HG02981 (cell line): ENCODE results near the gene TTLL9.

Experiments used
- ATAC-seq: cut with Tn5 transposase; IDR thresholded peaks from one replicate; pipeline ENCODE4 v1.9.1; 2021; ENCODE audit warnings: mild to moderate bottlenecking, moderate library complexity; ENCODE audit not compliant: unreplicated experiment

Gene TTLL9

DNA sequence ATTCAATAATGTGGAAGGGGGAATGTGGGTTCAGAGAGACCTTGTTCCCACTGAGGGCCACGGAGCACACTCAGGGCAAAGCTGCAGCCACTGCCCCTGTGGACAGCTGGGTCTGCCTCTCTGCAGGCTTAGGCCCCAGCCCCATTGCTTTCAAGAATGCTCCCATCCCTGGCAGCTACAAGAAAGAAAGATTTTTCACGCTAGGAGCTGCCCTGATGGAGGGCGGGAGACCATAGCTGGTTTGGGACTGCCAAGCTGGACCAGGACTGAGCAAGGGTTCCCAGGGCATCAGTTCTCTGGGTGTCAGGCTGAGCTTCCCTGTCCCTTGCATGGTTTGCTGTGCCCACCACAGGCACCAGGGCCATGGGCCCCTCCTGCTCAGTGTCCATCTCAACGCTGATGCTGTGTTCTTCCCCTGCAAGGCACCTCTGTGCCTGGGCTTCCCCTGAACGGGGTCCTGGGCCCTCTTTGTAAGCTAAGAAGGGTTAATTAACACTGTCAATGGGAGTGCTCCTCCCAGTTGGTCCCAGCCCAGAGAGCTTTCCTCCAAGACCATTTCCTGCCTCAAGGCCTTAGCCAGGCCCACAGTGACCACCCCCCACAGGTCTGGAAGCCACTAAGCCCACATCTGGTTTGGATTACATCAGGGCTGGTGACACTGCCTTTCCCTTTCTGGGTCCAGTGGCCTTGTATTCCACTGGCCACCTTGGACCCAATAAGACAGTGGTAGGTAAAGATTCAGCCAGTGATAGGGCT is 33.4 kb upstream of the TTLL9 start:
- ATAC-seq = no peak

DNA sequence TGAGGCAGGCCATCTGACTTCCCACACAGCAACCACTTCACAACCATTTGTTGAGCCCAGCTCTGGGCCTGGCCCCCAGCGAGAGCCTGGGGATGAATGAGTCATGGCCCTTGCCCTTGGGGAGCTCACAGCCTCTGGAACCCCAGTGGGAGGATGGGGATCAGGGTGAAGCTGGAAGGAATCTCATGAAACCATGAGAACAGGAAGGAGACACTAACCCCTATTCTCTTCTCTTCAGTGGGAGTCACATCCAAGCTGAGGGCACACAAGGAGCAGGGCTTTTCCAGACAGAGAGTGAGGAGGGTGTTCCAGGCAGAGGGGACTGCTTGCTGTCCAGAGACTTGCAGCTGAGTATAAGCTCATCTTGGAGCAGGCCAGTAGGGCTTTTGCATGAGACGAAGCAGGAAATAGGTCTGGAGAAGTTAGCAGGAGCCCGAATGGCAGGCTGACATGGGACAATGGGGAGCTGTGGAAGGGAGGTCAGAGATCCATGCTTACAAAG is 32.5 kb upstream of the TTLL9 start:
- no peak for ATAC-seq

DNA sequence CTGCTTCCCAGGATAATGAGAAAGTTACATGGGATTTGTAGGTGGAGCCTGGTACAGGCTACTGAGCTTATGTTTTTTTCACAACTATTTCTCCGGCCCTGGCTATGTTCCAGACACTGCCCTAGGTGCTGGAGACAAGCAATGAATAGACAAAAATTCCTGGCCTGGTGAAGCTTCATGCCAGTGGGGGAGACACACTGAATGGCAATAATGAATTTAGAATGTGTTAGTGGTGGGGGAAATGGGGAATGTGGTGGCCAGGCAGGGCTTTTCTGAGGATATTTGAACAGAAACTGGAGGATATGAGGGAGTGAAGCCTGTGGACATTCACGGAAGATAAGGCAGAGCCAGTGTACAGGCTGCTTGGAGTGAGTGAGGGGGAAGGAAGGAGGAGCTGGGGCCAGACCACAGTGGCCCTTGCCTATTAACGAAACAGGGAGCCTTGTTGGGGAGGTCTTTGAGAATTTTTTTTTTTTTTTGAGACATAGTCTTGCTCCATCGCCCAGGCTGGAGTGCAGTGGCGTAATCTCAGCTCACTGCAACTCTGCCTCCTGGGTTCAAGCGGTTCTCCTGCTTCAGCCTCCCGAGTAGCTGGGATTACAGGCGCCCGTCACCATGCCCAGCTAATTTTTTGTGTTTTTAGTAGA is 31.7 kb upstream of the TTLL9 start:
- ATAC-seq = no peak

DNA sequence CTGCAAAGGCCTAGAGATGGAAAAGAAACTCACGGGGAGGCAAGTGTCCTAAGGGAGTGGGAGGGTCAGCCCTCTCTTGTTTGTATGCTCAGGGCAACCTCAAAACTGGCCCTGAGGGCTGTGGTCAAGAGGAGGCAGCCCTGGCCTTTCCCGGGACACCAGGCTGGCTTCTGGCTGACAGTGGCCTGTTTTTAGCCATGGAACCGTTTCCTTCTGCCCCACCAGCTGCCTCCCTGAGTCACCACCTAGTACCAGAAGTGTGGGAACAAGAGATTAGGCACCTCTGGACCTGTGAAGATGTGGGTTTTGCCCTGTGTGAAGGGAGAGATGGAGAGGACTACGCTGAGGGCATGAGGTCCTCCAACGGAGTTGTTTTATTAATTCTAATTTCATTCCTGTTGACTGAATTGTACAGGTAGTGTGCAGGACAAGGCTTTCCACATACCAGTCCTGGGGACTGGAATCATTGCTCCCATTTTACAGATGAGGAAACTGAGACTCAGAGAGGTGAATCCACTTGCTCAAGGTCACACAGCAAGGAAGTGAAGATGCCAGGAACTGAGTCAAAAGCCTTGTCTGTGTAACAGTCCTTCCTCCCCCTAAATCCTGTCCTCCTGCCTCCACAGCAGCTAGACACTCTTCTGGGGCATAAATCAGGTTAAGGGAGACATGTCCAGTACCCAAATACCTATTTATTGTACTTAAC is 30.5 kb upstream of the TTLL9 start:
- ATAC-seq = no peak

DNA sequence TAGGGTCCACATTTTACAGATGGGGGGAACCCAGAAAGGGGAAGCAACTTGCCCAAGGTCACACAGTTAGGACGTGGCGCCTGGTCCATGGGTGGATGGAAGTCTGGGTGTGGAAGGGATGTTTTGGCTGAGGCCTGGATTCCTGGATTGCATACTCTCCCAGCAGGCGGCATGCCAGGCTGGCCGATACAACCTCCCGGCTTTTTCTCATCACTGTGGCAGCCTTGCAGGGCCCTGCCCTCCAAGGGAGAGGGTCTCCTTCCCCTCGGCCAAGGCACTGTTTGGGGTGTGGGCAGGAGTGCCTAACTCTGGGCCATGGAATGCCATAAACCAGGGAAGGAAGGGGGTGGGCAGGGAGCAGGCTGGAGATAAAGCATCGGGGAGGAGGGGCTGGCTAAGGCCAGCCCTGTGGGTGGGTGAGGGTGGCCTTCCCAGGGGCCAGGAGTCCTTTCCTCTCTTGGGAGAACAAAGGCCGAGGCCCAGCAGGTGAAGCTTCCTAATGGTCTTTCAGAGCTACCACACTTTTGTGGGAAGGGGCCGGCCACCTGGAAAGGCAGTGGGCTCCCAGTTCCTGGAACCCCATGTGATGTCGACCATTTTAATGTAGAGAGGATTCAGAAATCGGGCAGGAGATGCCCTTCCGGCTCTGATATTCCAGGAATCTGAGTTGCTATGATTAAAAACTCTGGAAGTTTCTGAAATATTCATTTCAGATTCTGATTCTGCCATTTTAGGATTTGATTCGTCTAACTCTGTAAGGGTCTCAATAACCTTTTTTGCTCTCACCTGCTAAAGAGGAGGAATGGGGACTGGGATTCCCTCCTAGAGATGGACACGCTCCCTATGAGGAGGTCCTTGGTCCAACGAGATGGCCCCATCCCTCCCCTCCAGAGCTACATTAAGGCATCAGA is 29.3 kb upstream of the TTLL9 start:
- ATAC-seq = no peak

DNA sequence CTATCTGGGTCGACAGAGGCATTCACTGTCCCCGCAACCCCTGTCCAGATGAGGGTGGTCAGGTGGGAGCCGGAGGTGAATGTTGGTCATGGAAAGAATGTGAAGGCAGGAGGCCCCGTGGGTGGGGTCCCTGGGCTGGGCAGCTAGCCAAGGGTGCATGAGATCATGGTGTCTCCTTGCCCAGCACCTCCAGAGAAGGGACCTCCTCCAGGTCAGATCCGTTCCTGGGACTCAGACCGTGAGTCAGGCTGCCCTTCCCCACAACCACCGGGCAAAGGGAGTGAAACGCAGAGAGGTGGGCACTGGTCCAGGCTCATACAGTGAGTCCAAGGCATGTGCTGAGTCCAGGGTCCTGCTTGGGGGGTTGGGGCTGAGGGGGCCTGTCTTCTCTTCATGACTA is 28.5 kb upstream of the TTLL9 start:
- ATAC-seq = no peak

DNA sequence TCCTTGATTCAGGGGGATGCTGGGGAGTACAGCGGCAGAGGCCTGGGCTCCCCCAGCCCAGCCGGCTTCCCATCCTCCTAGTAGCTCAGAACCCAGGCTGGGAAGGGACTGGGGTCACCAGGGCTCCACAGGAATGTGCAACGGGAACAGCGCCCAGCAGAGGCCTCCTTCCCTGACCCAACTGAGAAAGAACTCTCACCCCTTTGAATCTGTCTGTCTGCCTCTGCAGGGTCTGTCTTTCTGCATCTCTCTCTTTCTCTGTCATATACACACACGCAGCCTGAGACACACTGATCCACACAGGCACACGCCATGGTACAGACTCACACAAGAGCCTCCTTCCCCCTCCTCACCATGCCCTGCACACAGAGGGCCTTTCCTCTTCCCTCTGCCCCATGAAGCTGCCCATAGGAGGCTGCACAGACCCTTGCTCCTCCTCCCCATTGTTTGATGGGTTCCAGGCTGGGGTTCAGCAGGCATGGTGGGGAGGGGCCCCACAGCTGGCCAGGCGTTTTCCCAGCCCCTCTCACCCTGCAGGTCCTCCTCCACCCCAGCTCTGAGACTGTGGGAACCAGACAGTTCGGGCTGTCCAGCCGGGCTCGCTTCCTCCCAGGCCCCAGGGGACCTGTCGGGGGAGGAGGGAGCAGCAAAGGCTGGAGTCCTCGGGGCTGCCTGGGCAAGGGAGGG is 27.8 kb upstream of the TTLL9 start:
- ATAC-seq = no peak

DNA sequence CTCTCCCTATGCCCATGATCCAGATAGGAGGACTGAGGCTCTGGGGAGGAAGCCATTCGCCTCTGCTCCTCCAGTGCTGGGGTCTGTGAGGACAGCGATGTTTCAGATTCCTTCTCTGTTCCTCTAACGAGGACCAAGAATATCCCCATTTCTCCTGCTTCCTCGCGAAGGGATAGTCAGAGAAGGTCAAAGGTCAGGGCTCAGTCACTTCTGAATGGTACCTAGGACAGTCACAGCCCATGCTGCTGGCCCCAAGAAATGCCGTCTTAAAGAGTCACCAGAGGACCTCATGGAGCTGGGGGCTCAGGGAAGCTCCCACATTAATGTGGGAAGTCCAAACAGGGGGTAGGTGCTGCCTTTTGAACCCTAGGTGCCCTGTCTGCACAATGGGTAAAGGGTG is 27.1 kb upstream of the TTLL9 start:
- ATAC-seq = no peak

DNA sequence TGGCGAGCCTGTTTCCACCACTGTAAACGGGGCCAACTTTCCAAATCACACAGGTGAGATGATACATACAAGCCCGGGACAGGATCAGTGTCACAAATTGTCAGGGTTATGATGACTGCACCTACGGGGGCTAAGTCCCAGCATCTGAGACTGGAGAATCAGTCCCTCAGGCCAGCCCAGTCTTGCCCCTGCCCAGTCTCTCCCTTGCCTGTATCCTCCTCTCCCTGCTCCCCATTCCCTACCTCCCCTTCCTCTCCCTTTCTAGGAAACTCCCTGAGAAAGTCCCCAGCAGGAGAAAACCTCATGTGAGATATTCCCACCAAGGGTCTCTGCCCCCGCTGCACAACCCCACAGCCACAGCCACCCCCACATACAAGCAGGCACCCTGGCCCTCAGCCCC is 26.6 kb upstream of the TTLL9 start:
- no peak for ATAC-seq

DNA sequence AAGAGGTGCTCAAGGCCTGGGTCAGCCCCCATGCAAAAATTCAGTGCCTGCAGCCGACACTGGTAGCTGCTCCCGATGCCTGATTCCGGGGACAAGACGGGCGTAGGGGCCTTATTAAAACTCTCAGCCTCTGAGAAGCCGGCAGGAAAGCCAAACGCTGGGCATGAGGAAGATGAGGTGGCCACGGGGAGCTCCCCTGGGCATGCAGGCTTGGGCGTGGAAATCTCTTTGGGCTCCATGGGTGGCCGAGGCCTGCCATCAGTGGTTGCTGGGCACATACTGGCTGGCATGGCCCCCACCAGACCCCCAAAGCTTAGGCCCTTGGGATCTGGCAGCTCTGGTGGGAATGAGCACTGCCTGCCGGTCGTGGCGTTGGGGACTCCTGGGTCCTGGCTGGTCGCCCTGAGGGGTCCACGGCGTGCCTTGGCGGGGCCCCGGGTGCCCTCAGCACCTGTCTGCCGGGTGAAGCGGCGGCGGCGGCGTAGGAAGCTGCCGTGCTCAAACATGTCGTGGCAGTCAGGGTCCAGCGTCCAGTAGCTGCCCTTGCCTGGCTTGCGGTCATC is 25.6 kb upstream of the TTLL9 start:
- ATAC-seq = no peak

DNA sequence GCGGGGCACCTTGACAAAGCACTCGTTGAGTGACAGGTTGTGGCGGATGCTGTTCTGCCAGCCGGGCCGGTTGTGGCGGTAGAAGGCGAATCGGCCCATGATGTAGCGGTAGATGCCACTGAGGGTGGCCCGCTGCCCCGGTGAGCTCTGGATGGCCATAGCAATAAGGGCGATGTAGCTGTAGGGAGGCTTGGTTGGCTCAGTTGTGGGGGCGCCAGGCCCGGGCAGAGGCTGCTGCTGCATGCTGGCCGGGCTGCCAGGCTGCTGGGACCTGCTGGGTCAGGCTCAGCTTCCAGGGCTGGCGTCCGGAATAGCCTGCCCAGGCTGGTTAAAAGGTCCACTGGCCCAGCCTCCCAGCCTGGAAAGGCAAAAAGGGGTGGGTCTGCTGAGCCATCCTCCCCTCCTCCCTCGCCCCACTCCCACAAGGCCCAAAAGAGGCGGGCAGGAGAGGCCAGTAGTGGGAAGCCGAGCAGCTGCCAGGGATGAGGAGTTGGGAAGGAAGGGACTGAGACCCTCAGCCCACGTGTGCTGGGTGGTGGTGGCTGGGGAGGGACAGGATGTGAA is 25.1 kb upstream of the TTLL9 start, which contains the start of gene FOXS1:
Gene FOXS1 (minus strand): TSS at position 305 of the 564 bp plus-strand sequence. CDS start 62 bp downstream, at position 243.
- no peak for ATAC-seq

DNA sequence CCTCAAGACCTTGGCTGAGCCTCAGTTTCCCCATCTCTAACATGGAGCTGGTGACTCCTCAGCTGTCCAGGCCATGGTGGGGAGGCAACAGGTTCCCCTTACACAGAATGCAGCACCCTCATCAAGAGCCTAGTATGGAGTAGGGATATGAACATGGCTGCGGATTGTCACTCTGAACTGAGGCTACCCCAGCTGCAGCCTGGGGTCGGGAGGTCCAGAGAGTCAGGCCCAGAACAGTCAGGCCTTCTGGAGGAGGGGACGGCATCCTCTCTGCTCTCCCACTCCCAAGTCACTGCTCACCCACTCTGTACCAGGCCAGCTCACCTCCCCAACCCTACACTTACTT is 23.7 kb upstream of the TTLL9 start:
- no peak for ATAC-seq

DNA sequence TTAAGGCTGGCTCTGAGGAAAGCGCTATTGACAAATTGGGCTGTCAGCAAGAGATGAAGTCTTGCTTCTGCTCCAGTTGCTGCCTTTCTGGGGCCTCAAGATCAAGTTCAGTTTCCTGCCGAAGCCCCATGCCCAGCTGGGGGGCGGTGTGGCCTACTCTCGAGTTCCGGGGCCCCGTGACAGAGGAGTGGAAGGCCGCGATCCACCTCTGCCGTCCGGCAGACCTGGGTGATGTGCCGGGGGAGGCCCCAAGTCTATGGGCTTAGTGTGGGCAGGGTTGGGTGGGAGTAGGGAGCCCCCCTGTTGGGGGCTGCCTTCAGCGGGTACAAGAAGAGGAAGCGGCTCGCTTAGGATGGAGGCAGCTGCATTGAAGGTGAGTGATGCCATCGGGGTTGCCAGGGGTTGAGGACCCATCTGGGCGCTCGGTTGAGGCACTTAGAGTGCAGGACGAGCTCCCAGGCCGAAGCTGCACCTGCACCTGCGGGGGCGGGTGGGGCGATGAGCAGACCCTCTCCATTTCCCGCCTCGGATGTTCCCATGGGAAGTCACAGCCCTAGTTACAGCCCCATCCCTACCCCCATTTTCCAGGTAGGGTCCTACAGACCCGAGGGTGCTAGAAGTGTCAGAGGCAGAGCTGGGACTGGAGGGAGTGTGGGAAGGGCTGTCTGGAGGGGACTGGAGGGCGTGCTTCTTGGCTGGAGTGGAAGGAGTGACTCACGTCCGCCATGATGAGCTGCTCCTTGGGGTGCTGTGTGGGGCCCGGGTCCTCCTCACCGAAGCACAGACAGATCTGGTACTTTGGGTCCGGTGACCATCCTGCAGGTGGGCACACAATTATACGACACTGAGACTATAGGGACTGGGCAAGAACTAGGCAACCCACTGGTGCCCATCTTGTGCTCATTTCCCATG is 22.1 kb upstream of the TTLL9 start:
- ATAC-seq = no peak

DNA sequence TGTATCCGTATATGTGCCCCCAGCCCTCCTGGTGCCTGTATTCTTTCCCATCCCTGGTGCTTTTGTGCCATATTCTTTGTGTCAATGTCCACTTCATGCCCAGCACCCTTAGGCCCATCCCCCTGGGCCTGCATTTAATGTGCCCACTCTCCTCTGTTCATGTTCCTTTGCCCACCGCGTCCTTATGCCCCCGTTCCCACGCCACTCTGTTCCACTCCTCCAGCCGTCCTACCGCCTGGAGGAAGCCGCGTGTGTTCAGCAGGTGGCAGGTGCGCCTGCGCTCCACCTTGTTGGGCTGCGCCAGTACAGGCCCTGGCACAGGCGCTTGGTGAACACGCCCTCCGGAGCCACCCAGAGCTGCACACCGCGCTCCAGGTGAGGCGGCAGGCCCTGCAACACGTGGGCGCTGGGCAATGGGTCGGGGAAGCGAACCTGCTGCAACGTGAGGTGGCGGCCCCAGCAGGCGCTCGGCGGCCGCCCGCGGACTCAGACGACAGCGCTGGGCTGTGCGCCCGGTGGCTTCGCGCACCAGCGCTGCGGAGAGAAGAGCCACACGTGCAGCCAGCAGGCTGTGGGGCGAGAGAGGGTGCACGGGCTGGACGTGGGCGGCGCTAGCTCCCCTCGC is 21.0 kb upstream of the TTLL9 start:
- ATAC-seq = no peak

DNA sequence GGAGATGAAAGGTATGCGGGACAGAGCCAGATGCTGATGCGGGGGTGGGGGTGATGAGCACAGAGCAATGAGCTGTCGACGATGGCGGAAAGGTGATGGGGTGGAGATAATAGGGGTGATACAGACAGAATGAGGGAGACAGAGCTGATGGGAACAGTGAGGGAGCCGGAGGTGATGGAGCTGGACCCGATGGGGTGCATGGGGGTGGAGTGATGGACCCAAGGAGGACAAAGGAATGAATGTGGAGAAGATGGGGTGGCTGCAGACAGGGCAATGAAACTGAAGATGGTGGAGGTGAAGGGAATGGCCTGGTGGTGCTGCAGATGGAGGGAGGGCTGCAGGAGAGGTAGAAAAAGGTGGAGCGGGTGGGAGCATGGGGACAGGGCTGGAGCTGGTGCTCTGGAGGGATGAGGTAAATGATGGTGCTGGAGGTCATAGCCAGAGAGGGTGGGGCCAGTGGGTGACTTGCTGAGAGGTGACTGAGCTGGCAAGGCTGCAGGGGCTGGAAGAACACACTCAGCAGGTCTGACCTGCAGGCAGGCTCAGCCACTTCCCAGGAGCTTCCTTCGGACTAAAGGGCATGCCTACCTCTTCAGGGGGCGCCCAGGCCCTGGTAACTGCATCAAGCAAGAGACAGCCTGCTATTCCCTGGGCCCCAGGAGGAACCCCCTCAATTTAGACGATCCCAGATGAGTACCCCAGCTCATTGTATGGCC is 19.0 kb upstream of the TTLL9 start:
- ATAC-seq = no peak

DNA sequence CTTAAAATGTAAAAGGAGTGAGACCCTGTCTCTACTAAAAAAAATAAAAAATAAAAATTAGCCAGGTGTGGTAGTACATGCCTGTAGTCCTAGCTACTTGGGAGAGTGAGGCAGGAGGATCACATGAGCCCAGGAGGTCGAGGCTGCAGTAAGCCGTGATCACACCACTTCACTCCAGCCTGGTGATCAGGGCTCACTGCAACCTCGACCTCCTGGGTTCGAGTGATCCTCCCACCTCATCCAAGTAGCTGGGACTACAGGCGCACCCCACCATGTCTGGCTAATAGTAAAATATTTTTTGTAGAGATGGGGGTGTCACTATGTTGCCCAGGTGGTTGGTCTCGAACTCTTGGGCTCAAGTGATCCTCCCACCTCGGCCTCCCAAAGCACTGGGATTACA is 17.0 kb upstream of the TTLL9 start:
- no peak for ATAC-seq

DNA sequence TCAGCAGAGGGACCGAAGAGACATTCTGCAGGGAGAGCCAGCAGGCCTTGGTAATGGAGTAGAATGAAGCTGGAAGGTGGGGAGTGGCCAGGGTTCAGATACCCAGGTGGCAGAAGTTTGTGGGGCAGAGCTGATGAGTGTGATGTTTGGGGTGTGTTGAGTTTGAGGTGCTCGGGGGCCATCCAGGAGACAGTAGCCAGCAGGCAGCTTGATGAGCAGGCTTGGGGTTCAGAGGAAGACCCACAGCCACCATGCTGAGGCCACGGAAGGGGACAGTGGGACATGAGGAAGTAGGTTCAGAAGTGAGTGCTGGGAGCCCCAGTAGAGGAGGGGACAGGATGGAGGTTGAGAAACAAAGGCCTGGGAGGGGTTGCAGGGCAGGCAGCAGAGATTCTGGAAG is 13.9 kb upstream of the TTLL9 start:
- no peak for ATAC-seq
